Measurements from ENCODE around the gene RAB27B.

The RAB27B gene

GRCh38 chr18:54888378-54888777, 60.1 kb downstream of the RAB27B start:
- Histone ChIP-seq H3K27ac (replicated peaks; ENCODE audit: low read length) (no peak overlapping the region), H3K4me1 (ENCODE audit: control insufficient read depth in 2 of 2, insufficient read depth in 1 of 2, low read depth in 1 of 2, low read length in 2 of 2) (no peaks in the 10 kb centered on the region), H3K23ac (ENCODE audit: low read depth, low read length, poor library complexity) (no peak overlapping the region), H2BK15ac (ENCODE audit: low read length) (no peak overlapping the region), H3K18ac (ENCODE audit: low read length) (no peak overlapping the region), H3K9me3 (replicated peaks in 1 of 2; ENCODE audit: control insufficient read depth in 2 of 2, insufficient read depth in 1 of 2, low read depth in 1 of 2, low read length in 2 of 2) (no peaks in the 10 kb centered on the region), H3K36me3 (replicated peaks in 1 of 2; ENCODE audit: control insufficient read depth in 2 of 2, insufficient read depth in 2 of 2, low read length in 2 of 2) (no peaks in the 10 kb centered on the region), H2BK120ac (ENCODE audit: low read depth, low read length) (no peak overlapping the region), H3K4me2 (ENCODE audit: insufficient read depth, low read length, poor library complexity, severe bottlenecking) (no peak overlapping the region), H2AFZ (ENCODE audit: low read length) (no peak overlapping the region), H3K4ac (ENCODE audit: low read length) (no peak overlapping the region), H3K4me3 (ENCODE audit: low read length in 2 of 2) (no peak overlapping the region), H3K27me3 (ENCODE audit: control insufficient read depth in 3 of 3, insufficient read depth in 3 of 3, low read depth in 1 of 3, low read length in 3 of 3) (no peaks in the 10 kb centered on the region), H4K8ac (ENCODE audit: low read depth, low read length) (no peak overlapping the region), H4K91ac (ENCODE audit: low read depth, low read length, poor library complexity) (no peak overlapping the region), H3K9ac (ENCODE audit: low read depth, low read length, poor library complexity) (no peak overlapping the region), H2AK5ac (ENCODE audit: low read depth, low read length) (no peak overlapping the region), H2BK5ac (ENCODE audit: low read length) (no peak overlapping the region), H2BK12ac (ENCODE audit: low read length) (no peak overlapping the region), H3K79me1 (ENCODE audit: low read depth, low read length) (no peaks in the 10 kb centered on the region), H3K14ac (ENCODE audit: low read length) (no peak overlapping the region)
- no peak for DNase-seq (ENCODE audit: low spot score)
- whole genome bisulfite sequencing, 2 donors (ENCODE audit: extremely low coverage in 2 of 2, insufficient read length in 2 of 2, insufficient replicate concordance in 1 of 2) = no CpG with 5 or more reads among the region's 2 CpGs

DNA sequence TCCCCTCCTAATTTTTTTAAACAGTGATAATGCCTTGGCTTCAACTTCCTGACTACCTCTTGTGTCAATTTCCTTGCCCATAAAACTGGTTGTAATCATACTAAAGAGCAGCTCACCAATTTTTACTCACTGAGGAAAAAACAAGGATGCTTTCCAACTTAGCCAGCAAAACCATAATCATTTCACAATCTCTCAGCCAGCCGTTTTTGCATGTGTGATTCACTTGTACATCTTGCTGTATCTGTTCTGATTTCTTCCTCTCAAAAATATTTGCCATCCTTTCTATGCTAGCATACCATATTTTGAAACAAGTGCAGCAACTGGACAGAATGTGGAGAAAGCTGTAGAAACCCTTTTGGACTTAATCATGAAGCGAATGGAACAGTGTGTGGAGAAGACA, 60.7 kb downstream of the RAB27B start:
- Histone ChIP-seq H3K14ac (ENCODE audit: low read length) (no peak overlapping the region), H3K4me2 (ENCODE audit: insufficient read depth, low read length, poor library complexity, severe bottlenecking) (no peak overlapping the region), H2AFZ (ENCODE audit: low read length) (no peak overlapping the region), H3K27ac (replicated peaks; ENCODE audit: low read length) (no peak overlapping the region), H3K4ac (ENCODE audit: low read length) (no peak overlapping the region), H2BK5ac (ENCODE audit: low read length) (no peak overlapping the region), H3K9ac (ENCODE audit: low read depth, low read length, poor library complexity) (no peak overlapping the region), H3K23ac (ENCODE audit: low read depth, low read length, poor library complexity) (no peak overlapping the region), H3K9me3 (replicated peaks in 1 of 2; ENCODE audit: control insufficient read depth in 2 of 2, insufficient read depth in 1 of 2, low read depth in 1 of 2, low read length in 2 of 2) (no peaks in the 10 kb centered on the region), H3K18ac (ENCODE audit: low read length) (no peak overlapping the region), H2BK15ac (ENCODE audit: low read length) (no peak overlapping the region), H3K79me1 (ENCODE audit: low read depth, low read length) (no peaks in the 10 kb centered on the region), H4K91ac (ENCODE audit: low read depth, low read length, poor library complexity) (no peak overlapping the region), H2AK5ac (ENCODE audit: low read depth, low read length) (no peak overlapping the region), H3K27me3 (ENCODE audit: control insufficient read depth in 3 of 3, insufficient read depth in 3 of 3, low read depth in 1 of 3, low read length in 3 of 3) (no peaks in the 10 kb centered on the region), H3K4me3 (ENCODE audit: low read length in 2 of 2) (no peak overlapping the region), H2BK12ac (ENCODE audit: low read length) (no peak overlapping the region), H4K8ac (ENCODE audit: low read depth, low read length) (no peak overlapping the region), H3K4me1 (ENCODE audit: control insufficient read depth in 2 of 2, insufficient read depth in 1 of 2, low read depth in 1 of 2, low read length in 2 of 2) (no peaks in the 10 kb centered on the region), H2BK120ac (ENCODE audit: low read depth, low read length) (no peak overlapping the region), H3K36me3 (replicated peaks in 1 of 2; ENCODE audit: control insufficient read depth in 2 of 2, insufficient read depth in 2 of 2, low read length in 2 of 2) (no peaks in the 10 kb centered on the region)
- no peak for DNase-seq (ENCODE audit: low spot score)
- no CpG with 5 or more reads among the region's 2 CpGs for WGBS, 2 donors (ENCODE audit: extremely low coverage in 2 of 2, insufficient read length in 2 of 2, insufficient replicate concordance in 1 of 2)

DNA sequence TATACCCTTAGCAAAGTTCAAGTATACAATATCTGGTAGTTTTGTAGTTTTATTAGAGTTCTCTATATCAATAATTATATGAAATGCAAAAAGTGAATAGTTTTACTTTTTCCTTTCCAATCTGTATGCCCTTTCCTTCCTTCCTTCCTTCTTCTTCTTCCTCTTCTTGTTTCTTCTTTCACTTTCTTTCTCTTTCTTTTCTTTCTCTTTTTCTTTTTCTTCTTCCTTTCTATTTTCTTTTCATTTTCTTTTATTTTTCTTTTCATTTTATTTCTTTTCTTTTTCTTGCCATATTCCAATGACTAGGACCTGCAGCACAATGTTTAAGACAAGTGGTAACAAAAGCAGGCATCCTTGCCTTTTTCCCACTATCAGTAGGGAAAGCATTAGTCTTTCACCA, 71.2 kb downstream of the RAB27B start:
- no peak for DNase-seq (ENCODE audit: low spot score)
- Histone ChIP-seq H2BK15ac (ENCODE audit: low read length) (no peak overlapping the region), H3K18ac (ENCODE audit: low read length) (no peak overlapping the region)

GRCh38 chr18:54900290-54900689, 72.0 kb downstream of the RAB27B start:
- Histone ChIP-seq H2BK15ac (ENCODE audit: low read length) (no peak overlapping the region), H3K14ac (ENCODE audit: low read length) (no peak overlapping the region), H2BK12ac (ENCODE audit: low read length) (no peak overlapping the region)

More for the DNA sequence above, 71.2 kb downstream of the RAB27B start:
- Histone ChIP-seq H3K9me3 (replicated peaks in 1 of 2; ENCODE audit: control insufficient read depth in 2 of 2, insufficient read depth in 1 of 2, low read depth in 1 of 2, low read length in 2 of 2) (no peaks in the 10 kb centered on the region), H2BK120ac (ENCODE audit: low read depth, low read length) (no peak overlapping the region), H4K91ac (ENCODE audit: low read depth, low read length, poor library complexity) (no peak overlapping the region), H2AFZ (ENCODE audit: low read length) (no peak overlapping the region), H3K27ac (replicated peaks; ENCODE audit: low read length) (no peak overlapping the region), H3K23ac (ENCODE audit: low read depth, low read length, poor library complexity) (no peak overlapping the region), H2BK12ac (ENCODE audit: low read length) (no peak overlapping the region), H3K4ac (ENCODE audit: low read length) (no peak overlapping the region), H4K8ac (ENCODE audit: low read depth, low read length) (no peak overlapping the region), H3K79me1 (ENCODE audit: low read depth, low read length) (no peaks in the 10 kb centered on the region), H3K4me2 (ENCODE audit: insufficient read depth, low read length, poor library complexity, severe bottlenecking) (no peak overlapping the region), H3K14ac (ENCODE audit: low read length) (no peak overlapping the region), H3K4me3 (ENCODE audit: low read length in 2 of 2) (no peak overlapping the region), H2AK5ac (ENCODE audit: low read depth, low read length) (no peak overlapping the region), H2BK5ac (ENCODE audit: low read length) (no peak overlapping the region), H3K27me3 (ENCODE audit: control insufficient read depth in 3 of 3, insufficient read depth in 3 of 3, low read depth in 1 of 3, low read length in 3 of 3) (no peaks in the 10 kb centered on the region), H3K9ac (ENCODE audit: low read depth, low read length, poor library complexity) (no peak overlapping the region), H3K4me1 (ENCODE audit: control insufficient read depth in 2 of 2, insufficient read depth in 1 of 2, low read depth in 1 of 2, low read length in 2 of 2) (no peaks in the 10 kb centered on the region), H3K36me3 (replicated peaks in 1 of 2; ENCODE audit: control insufficient read depth in 2 of 2, insufficient read depth in 2 of 2, low read length in 2 of 2) (no peaks in the 10 kb centered on the region)

More at GRCh38 chr18:54900290-54900689, 72.0 kb downstream of the RAB27B start:
- no peaks in the 10 kb centered on the region for H3K27me3 ChIP-seq (ENCODE audit: control insufficient read depth in 3 of 3, insufficient read depth in 3 of 3, low read depth in 1 of 3, low read length in 3 of 3)
- no peak overlapping the region for H3K23ac ChIP-seq (ENCODE audit: low read depth, low read length, poor library complexity)
- H2AK5ac ChIP-seq (ENCODE audit: low read depth, low read length) = no peak overlapping the region
- H2BK120ac ChIP-seq (ENCODE audit: low read depth, low read length) = no peak overlapping the region
- no peaks in the 10 kb centered on the region for H3K79me1 ChIP-seq (ENCODE audit: low read depth, low read length)
- no peak overlapping the region for H4K8ac ChIP-seq (ENCODE audit: low read depth, low read length)
- no peak for DNase-seq (ENCODE audit: low spot score)
- no peaks in the 10 kb centered on the region for H3K36me3 ChIP-seq (replicated peaks in 1 of 2; ENCODE audit: control insufficient read depth in 2 of 2, insufficient read depth in 2 of 2, low read length in 2 of 2)
- H3K4me1 ChIP-seq (ENCODE audit: control insufficient read depth in 2 of 2, insufficient read depth in 1 of 2, low read depth in 1 of 2, low read length in 2 of 2) = peaks cover 0 to 3% of the 10 kb centered on the region in 2 donors
- H3K4me3 ChIP-seq (ENCODE audit: low read length in 2 of 2) = no peak overlapping the region
- no peak overlapping the region for H3K9ac ChIP-seq (ENCODE audit: low read depth, low read length, poor library complexity)
- no peak overlapping the region for H2BK5ac ChIP-seq (ENCODE audit: low read length)
- no peak overlapping the region for H3K4ac ChIP-seq (ENCODE audit: low read length)
- no peak overlapping the region for H3K4me2 ChIP-seq (ENCODE audit: insufficient read depth, low read length, poor library complexity, severe bottlenecking)
- H2AFZ ChIP-seq (ENCODE audit: low read length) = no peak overlapping the region
- 88 to 100% methylated on average over 1 of the region's 2 CpGs for WGBS, 2 donors (ENCODE audit: extremely low coverage in 2 of 2, insufficient read length in 2 of 2, insufficient replicate concordance in 1 of 2)
- H3K18ac ChIP-seq (ENCODE audit: low read length) = no peak overlapping the region
- H3K27ac ChIP-seq (replicated peaks; ENCODE audit: low read length) = no peak overlapping the region
- H3K9me3 ChIP-seq (replicated peaks in 1 of 2; ENCODE audit: control insufficient read depth in 2 of 2, insufficient read depth in 1 of 2, low read depth in 1 of 2, low read length in 2 of 2) = no peaks in the 10 kb centered on the region
- H4K91ac ChIP-seq (ENCODE audit: low read depth, low read length, poor library complexity) = no peak overlapping the region
